Upper lobe of right lung (tissue), 1 donor: Measurements from ENCODE around the gene LRP1B. TPM values are rescaled to one million over a fixed set of nuclear protein-coding genes. Genes with fewer than 3 reads are reported as not detected.

ENCODE experiments used
- ATAC-seq: fragments of 200-7000 bp; cut with Tn5 transposase; one replicate; pipeline ENCODE4 v1.9.1; 2020; ENCODE audit warnings: mild to moderate bottlenecking, moderate library complexity
- DNase-seq: peaks from one replicate; pipeline ENCODE4 v3.0.0-alpha.2; 2020
- H3K27ac ChIP-seq: fragments of 200-600 bp; one replicate; pipeline ENCODE4 v1.8.0; 2022
- H3K27me3 ChIP-seq: fragments of 200-600 bp; one replicate; pipeline ENCODE4 v1.8.0; 2022; ENCODE audit warnings: mild to moderate bottlenecking
- H3K36me3 ChIP-seq: fragments of 200-600 bp; one replicate; pipeline ENCODE4 v1.8.0; 2022
- H3K4me1 ChIP-seq: fragments of 200-600 bp; one replicate; pipeline ENCODE4 v1.8.0; 2022
- H3K4me3 ChIP-seq: fragments of 200-600 bp; one replicate; pipeline ENCODE4 v1.8.0; 2022; ENCODE audit warnings: mild to moderate bottlenecking
- H3K9me3 ChIP-seq: fragments of 200-600 bp; one replicate; pipeline ENCODE4 v1.8.0; 2022
- intact Hi-C: fragments of 100-400 bp; cut with DNase I; formaldehyde crosslinking; loops from one replicate; pipeline ENCODE4 v1.11.0; 2022
- total RNA-seq: library from RNA; stranded (reverse); fragmentation: NEBNext Ultra II Directional; extraction: Animal tissue kit (Norgen Biotek cat#: 25700); gene quantifications from one replicate; pipeline ENCODE4 v1.2.1, GENCODE V29; 2021
- TF ChIP-seq, protein P1 (sequence below): fragments of 200-600 bp; IDR thresholded peaks from one replicate; pipeline ENCODE4 v1.8.0; 2022; ENCODE audit warnings: antibody characterized with exemption
- donor health status: DM: no; HTN: yes; CAD: no; lungs with severe emphysema.

LRP1B gene
- total RNA-seq, 1 donor from 2014 or later: 0.12 TPM

- Histone ChIP-seq H3K27ac (no peak overlapping the region), H3K4me1 (no peaks in the 10 kb centered on the region), H3K27me3 (no peaks in the 10 kb centered on the region), H3K36me3 (no peaks in the 10 kb centered on the region), H3K4me3 (no peak overlapping the region), H3K9me3 (no peaks in the 10 kb centered on the region)
- TF ChIP-seq, protein P1, sequence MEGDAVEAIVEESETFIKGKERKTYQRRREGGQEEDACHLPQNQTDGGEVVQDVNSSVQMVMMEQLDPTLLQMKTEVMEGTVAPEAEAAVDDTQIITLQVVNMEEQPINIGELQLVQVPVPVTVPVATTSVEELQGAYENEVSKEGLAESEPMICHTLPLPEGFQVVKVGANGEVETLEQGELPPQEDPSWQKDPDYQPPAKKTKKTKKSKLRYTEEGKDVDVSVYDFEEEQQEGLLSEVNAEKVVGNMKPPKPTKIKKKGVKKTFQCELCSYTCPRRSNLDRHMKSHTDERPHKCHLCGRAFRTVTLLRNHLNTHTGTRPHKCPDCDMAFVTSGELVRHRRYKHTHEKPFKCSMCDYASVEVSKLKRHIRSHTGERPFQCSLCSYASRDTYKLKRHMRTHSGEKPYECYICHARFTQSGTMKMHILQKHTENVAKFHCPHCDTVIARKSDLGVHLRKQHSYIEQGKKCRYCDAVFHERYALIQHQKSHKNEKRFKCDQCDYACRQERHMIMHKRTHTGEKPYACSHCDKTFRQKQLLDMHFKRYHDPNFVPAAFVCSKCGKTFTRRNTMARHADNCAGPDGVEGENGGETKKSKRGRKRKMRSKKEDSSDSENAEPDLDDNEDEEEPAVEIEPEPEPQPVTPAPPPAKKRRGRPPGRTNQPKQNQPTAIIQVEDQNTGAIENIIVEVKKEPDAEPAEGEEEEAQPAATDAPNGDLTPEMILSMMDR: no peak
- DNase-seq: no peak
- no peak for ATAC-seq
- intact Hi-C loops: no loop called here
Measured at GRCh38 chr2:140363131-140363530, 1767.7 kb downstream of the LRP1B start.

DNA sequence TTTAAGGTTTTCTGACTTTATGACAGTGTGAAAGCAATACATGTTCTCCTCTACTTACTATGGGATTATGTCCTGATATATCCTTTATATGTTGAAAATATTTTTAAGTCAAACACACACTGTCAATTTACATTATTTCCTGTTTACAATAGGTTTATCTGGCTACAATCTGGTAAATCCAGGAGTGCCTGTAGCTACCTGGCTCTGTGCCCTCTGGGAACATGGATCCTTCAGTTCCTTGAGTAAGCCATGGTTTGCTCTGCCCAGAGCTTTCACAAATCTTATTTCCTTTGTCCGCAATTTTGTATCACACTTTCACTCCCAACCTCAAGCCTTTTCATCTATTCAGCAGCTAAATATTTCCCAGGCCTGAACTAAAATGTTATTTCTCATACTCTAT lies 1768.5 kb downstream of the LRP1B start:
- intact Hi-C loops: no loop called here
- H3K9me3 ChIP-seq: no peaks in the 10 kb centered on the region
- H3K36me3 ChIP-seq: no peaks in the 10 kb centered on the region
- no peaks in the 10 kb centered on the region for H3K4me1 ChIP-seq
- DNase-seq (no peak), ATAC-seq (no peak)
- H3K27ac ChIP-seq: no peak overlapping the region
- no peak overlapping the region for H3K4me3 ChIP-seq
- no peaks in the 10 kb centered on the region for H3K27me3 ChIP-seq
- TF ChIP-seq, protein P1: no peak

DNA sequence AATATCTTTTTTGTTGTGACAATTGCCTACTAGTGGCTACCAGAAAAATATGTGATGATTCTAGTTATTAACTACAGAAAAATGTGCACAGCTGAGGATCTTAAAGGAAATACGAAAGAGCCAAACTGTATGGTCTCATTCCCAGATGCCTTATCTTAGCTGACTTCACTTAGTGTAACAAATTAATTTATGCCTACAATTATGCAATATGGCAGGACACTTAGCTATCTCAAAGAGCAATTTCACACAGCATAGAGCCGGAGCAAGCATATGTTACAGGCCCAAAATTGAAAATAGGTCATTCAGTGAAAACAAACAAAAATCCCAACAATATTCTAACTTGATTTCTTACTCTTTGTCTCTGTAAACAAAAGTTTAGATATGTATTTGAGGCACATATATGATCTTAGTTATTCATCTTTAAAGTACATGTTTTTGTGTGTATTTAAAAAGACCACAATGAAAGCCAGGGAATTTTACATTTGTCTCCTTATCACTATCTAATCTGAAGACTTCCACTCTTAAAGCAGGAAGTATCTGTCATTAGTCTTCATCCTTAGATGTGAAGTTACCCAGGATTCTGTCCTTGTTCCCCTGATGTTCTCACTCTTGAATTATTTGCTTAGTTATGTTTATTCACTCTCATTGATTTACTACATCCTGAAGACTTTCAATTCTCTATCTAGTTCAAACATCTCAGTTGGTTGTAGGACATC lies 1771.6 kb downstream of the LRP1B start:
- no peak overlapping the region for H3K27ac ChIP-seq
- no peak for DNase-seq
- H3K4me1 ChIP-seq: no peaks in the 10 kb centered on the region
- intact Hi-C loops: no loop called here
- no peak overlapping the region for H3K4me3 ChIP-seq
- no peaks in the 10 kb centered on the region for H3K27me3 ChIP-seq
- ATAC-seq: no peak
- no peaks in the 10 kb centered on the region for H3K9me3 ChIP-seq
- no peaks in the 10 kb centered on the region for H3K36me3 ChIP-seq
- TF ChIP-seq, protein P1: no peak

GRCh38 chr2:140356697-140357096 lies 1774.1 kb downstream of the LRP1B start:
- Histone ChIP-seq H3K9me3 (no peaks in the 10 kb centered on the region), H3K27me3 (no peaks in the 10 kb centered on the region), H3K4me3 (no peak overlapping the region), H3K4me1 (no peaks in the 10 kb centered on the region), H3K36me3 (no peaks in the 10 kb centered on the region), H3K27ac (no peak overlapping the region)
- no peak for DNase-seq
- intact Hi-C loops: no loop called here
- ATAC-seq: no peak
- TF ChIP-seq, protein P1: no peak

DNA sequence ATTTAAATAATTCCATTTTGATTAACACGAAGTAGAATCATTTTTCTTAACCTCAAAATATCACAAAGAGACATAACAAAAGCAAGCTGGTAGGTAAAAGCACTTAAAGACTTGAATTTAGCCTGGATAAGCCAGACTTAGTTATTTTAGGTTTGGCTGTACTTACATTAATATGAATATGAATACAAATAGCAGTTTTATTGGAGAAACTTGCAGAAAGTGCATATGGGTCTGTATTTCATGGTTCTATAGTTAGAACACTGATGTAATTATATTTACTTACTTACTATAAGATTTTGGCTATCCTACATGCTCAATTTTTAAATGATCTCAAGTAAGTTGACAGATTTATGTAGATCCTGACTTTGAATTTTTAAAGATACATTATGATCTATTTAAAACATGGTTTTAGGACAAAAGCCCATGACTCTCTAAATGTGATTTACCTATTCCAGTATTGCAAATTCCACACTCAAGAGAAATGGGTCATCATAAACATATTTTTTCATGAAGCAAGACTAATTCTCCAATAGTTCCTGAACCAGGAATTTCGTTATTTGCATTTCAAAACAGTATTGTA lies 1775.2 kb downstream of the LRP1B start:
- Histone ChIP-seq H3K4me1 (no peaks in the 10 kb centered on the region), H3K27me3 (no peaks in the 10 kb centered on the region), H3K36me3 (no peaks in the 10 kb centered on the region), H3K27ac (no peak overlapping the region), H3K4me3 (no peak overlapping the region), H3K9me3 (no peaks in the 10 kb centered on the region)
- intact Hi-C loops: no loop called here
- TF ChIP-seq, protein P1: no peak
- ATAC-seq: no peak
- DNase-seq: no peak
